Breast epithelium (tissue), 4 donors: ENCODE measurements around the gene PWWP2B. TPM values are rescaled to one million over a fixed set of nuclear protein-coding genes. Genes with fewer than 3 reads are reported as not detected.

Source experiments
- DNase-seq, 2 donors: peaks; one replicate each; pipeline ENCODE4 v3.0.0-alpha.2; 2019; ENCODE audit warnings: low spot score in 2 of 2
- H3K27ac ChIP-seq, 2 donors: fragments of 200-600 bp; sonication (generic) in 1 of 2; one replicate each; pipeline ENCODE4 v1.5.1; 2016 to 2019; ENCODE audit warnings: mild to moderate bottlenecking in 1 of 2
- H3K27me3 ChIP-seq, 2 donors: fragments of 200-600 bp; sonication (generic) in 1 of 2; one replicate each; pipeline versions ENCODE4 v1.5.1 to v1.6.0; 2017 to 2019; ENCODE audit warnings: control low read depth in 1 of 2, mild to moderate bottlenecking in 1 of 2
- H3K36me3 ChIP-seq: fragments of 200-600 bp; one replicate; pipeline ENCODE4 v1.5.1; 2019
- H3K4me1 ChIP-seq, 2 donors: fragments of 200-600 bp; sonication (generic); one replicate each; pipeline ENCODE4 v1.5.1; 2016 to 2019; ENCODE audit warnings: control low read depth in 1 of 2
- H3K4me3 ChIP-seq, 3 donors: fragments of 200-600 bp; sonication (generic); 1 replicate in 2 of 3; 2 replicates in 1 of 3; pipeline ENCODE4 v1.5.1; 2016 to 2019; ENCODE audit warnings: mild to moderate bottlenecking in 3 of 3, moderate library complexity in 2 of 3
- H3K9me3 ChIP-seq, 2 donors: fragments of 200-600 bp; sonication (generic) in 1 of 2; one replicate each; pipeline ENCODE4 v1.5.1; 2016 to 2019; ENCODE audit warnings: control low read depth in 1 of 2
- CTCF ChIP-seq, 3 donors: fragments of 450-650 bp; IDR thresholded peaks; one replicate each; pipeline ENCODE4 v1.5.1; 2016 to 2017; ENCODE audit warnings: antibody characterized with exemption in 3 of 3, mild to moderate bottlenecking in 3 of 3, moderate library complexity in 3 of 3
- POLR2A ChIP-seq: fragments of 450-650 bp; IDR thresholded peaks from one replicate; pipeline ENCODE4 v1.6.1; 2016; ENCODE audit warnings: antibody characterized with exemption, mild to moderate bottlenecking, moderate library complexity
- POLR2AphosphoS5 ChIP-seq, 3 donors: sonication (generic); formaldehyde crosslinking; IDR thresholded peaks; one replicate each; pipeline ENCODE4 v1.6.1; 2017; ENCODE audit warnings: antibody characterized with exemption in 3 of 3
- intact Hi-C: fragments of 100-400 bp; cut with DNase I; formaldehyde crosslinking; loops from one replicate; pipeline ENCODE4 v1.15.1; 2023; ENCODE audit warnings: low total_unique reads
- total RNA-seq, 3 donors: library from RNA; depleted of rRNA; stranded (reverse); fragments of >200 nt; gene quantifications; one replicate each; pipeline ENCODE4 v1.1.0, GENCODE V29; 2016

PWWP2B gene
- total RNA-seq, 3 donors from 2014 or later: 10.7 to 15.5 (median 13.4) TPM

GRCh38 chr10:132427006-132427771 lies 30.2 kb downstream of the PWWP2B start:
- TF ChIP-seq POLR2AphosphoS5 (IDR thresholded peaks at IDR 0.05) (no peak), CTCF (IDR thresholded peaks at IDR 0.05) (no peak), POLR2A (no peak)
- no peaks in the 10 kb centered on the region for H3K4me1 ChIP-seq
- intact Hi-C loops: no loop called here

GRCh38 chr10:132427939-132428367 lies 31.0 kb downstream of the PWWP2B start:
- Histone ChIP-seq H3K27me3 (no peaks in the 10 kb centered on the region), H3K27ac (no peak overlapping the region), H3K9me3 (no peaks in the 10 kb centered on the region), H3K4me1 (no peaks in the 10 kb centered on the region), H3K36me3 (no peaks in the 10 kb centered on the region), H3K4me3 (no peak overlapping the region)
- TF ChIP-seq CTCF (IDR thresholded peaks at IDR 0.05) (no peak), POLR2AphosphoS5 (IDR thresholded peaks at IDR 0.05) (no peak), POLR2A (no peak)
- DNase-seq: no peak
- intact Hi-C loops: no loop called here

More at GRCh38 chr10:132427006-132427771, 30.2 kb downstream of the PWWP2B start:
- Histone ChIP-seq H3K27ac (no peak overlapping the region), H3K27me3 (no peaks in the 10 kb centered on the region), H3K9me3 (no peaks in the 10 kb centered on the region), H3K36me3 (no peaks in the 10 kb centered on the region), H3K4me3 (no peak overlapping the region)
- no peak for DNase-seq

GRCh38 chr10:132428486-132428995 lies 31.5 kb downstream of the PWWP2B start:
- DNase-seq: no peak
- no peaks in the 10 kb centered on the region for H3K36me3 ChIP-seq
- no peaks in the 10 kb centered on the region for H3K27me3 ChIP-seq
- TF ChIP-seq CTCF (IDR thresholded peaks at IDR 0.05): no peak
- no peak for TF ChIP-seq POLR2AphosphoS5 (IDR thresholded peaks at IDR 0.05)
- no peak for TF ChIP-seq POLR2A
- H3K4me1 ChIP-seq: no peaks in the 10 kb centered on the region
- no peak overlapping the region for H3K4me3 ChIP-seq
- intact Hi-C loops: no loop called here
- H3K27ac ChIP-seq: no peak overlapping the region
- H3K9me3 ChIP-seq: no peaks in the 10 kb centered on the region

GRCh38 chr10:132429281-132430230 lies 32.6 kb downstream of the PWWP2B start:
- DNase-seq: no peak
- intact Hi-C loops: no loop called here
- H3K27ac ChIP-seq: no peak overlapping the region

More at GRCh38 chr10:132429281-132430230, 32.6 kb downstream of the PWWP2B start:
- TF ChIP-seq POLR2AphosphoS5 (IDR thresholded peaks at IDR 0.05) (no peak), CTCF (IDR thresholded peaks at IDR 0.05) (no peak), POLR2A (no peak)
- H3K27me3 ChIP-seq: no peaks in the 10 kb centered on the region
- no peaks in the 10 kb centered on the region for H3K36me3 ChIP-seq
- H3K4me1 ChIP-seq: no peaks in the 10 kb centered on the region
- H3K9me3 ChIP-seq: no peaks in the 10 kb centered on the region
- H3K4me3 ChIP-seq: no peak overlapping the region
